HG02840 (cell line): Measurements from ENCODE around the gene LENG9.
"Not testable (repeated sequence)": the region's sequence is repeated elsewhere in the genome, so short reads cannot be mapped to it uniquely, and the experiment has no call there.

Source experiments
- ATAC-seq: cut with Tn5 transposase; IDR thresholded peaks from one replicate; pipeline ENCODE4 v1.9.1; 2021; ENCODE audit warnings: mild to moderate bottlenecking, moderate library complexity, moderate number of reproducible peaks; ENCODE audit not compliant: unreplicated experiment, low FRiP score

LENG9 gene

DNA sequence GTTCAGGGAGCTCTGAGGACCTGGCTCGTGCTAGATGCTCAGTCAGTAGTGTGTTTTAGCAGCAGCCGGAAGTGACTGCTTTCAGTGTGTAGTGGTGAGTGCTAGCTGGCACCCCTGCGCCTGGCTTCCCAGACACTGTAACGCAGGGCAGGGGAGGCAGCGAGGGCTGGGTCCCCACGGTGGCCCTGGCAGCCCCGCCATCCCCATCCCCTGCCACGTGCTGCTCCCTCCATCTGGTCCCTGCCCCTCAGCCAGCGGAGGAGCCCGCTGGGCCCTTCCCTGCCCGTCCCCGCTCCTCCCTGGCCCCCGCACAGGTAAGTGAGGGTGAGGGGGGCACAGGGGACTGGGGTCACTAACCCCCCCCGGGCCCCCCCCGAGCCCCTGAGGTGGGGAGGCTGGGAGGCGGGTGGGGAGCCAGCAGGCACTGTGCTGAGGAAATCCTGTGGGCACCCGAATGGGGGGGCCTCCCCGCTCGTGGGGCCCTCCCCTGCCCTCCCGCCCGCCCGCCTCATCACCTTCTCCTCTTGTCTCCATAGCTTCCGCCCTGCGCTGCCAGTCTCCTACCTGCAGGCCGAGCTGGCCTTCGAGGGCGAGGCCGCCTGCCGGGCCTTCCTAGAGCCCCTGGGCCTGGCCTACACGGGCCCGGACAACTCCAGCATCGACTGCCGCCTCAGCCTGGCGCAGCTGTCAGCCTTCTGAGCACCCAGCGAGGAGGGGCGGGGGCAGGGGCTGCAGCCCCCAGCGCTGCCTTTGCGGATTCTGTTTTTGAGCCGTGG is 3.2 kb downstream of the LENG9 start:
- no peak for ATAC-seq

DNA sequence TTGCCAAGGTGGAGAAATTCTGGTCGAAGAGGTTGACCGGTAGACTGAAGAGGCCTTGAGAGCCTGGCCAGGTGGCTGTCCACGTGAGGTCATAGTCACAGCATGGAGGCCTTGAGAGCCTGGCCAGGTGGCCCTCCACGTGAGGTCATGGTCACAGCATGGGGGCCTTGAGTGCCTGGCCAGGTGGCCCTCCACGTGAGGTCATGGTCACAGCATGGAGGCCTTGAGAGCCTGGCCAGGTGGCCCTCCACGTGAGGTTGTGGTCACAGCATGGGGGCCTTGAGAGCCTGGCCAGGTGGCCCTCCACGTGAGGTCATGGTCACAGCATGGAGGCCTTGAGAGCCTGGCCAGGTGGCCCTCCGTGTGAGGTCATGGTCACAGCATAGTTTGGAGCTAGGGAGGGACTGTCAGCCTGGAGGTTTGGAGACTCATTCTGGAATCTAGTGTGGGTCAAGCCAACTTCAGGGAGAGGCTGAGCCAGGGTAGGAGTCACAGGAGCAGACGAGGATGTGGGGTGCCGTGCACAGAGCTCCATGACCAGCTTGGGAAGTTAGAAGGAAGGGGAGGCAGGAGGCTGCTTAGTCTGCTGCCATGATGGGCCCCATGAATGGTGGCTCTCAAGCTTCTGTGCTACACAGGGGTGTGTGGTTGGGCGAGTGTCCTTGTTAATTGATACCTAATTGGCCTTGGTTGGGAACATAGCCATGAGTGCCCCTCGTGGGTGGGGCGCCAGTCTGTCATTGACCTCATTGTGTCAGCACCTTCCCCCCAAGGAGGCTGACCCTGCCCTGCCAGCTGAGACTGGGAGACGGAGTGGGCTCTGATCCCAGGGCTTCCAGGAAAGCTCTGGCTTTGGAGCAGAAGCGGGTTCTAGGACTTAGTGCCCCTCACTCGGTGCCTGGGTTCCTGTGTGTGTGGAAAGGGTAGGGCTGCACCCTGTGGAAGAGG is 4.0 kb downstream of the LENG9 start:
- ATAC-seq: no peak

DNA sequence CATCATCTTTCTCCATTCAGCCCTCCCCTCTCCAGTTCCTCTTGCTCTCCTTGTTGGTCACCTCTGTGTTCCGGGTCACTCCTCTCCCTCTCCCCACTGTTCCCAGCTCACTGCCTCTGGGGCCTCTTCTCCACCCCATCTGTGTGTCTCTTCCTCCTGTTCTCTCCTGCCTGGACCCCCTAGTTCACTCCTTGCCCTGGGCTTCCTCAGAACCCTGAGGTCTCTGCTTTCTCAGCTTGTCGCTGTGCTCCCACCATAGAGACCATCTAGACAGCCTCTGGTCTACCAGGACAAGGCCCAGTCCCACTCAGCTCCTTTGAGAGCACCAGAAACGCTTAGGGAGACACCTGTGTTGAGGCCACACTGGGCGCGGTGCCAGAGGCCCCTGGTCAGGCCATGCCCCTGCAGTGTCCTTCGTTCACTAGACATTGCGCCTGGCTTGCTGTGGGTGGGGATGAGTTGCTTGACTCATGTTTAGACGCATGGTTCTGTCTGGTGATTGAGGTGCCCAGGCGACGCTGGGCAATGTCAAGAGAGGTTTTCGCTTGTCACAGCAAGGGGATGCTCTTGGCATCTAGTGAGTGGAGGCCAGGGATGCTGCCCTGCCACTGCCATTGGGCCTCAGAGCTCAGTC is 4.8 kb downstream of the LENG9 start:
- no peak for ATAC-seq

- no peak for ATAC-seq
Observed at GRCh38 chr19:54457773-54458647, 5.6 kb downstream of the LENG9 start.

- no peak for ATAC-seq
Observed at GRCh38 chr19:54456423-54457373, 6.9 kb downstream of the LENG9 start.

GRCh38 chr19:54455786-54456422 is 7.7 kb downstream of the LENG9 start:
- ATAC-seq: no peak

DNA sequence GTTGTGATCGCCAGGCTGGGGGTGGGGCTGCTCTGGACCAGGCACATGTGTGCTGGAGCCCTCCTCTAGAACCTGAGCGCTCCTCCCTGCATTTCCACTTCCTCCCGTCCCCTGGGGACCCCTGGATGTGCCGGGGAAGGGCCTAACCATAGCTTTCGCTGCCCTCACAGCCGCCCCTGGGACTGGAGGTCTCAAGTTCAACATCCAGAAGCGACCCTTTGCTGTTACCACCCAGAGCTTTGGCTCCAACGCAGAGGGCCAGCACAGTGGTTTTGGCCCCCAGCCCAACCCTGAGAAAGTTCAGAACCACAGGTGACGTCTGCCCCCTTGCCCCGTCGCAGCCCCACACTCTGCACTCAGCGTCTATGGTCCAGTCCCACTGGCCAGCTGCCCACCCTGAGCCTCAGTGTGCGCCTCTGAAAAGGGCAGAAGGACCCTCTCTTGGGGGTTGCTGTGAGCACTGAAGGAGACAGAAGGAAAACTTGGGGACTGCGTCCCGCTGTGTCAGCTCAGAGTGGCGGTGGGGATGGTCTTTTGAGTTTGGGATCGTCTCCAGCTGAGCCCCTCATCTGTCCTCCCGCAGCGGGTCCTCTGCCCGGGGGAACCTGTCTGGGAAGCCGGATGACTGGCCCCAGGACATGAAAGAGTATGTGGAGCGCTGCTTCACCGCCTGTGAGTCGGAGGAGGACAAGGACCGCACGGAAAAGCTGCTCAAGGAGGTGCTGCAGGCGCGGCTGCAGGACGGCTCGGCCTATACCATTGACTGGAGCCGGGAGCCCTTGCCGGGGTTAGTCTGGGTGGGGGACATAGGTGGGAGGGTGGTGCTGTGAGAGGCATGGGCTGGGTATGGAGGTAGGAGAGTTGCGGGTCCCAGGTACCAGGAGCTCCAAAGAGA is 8.6 kb downstream of the LENG9 start:
- no peak for ATAC-seq

GRCh38 chr19:54453921-54454780 is 9.4 kb downstream of the LENG9 start:
- ATAC-seq: no peak

DNA sequence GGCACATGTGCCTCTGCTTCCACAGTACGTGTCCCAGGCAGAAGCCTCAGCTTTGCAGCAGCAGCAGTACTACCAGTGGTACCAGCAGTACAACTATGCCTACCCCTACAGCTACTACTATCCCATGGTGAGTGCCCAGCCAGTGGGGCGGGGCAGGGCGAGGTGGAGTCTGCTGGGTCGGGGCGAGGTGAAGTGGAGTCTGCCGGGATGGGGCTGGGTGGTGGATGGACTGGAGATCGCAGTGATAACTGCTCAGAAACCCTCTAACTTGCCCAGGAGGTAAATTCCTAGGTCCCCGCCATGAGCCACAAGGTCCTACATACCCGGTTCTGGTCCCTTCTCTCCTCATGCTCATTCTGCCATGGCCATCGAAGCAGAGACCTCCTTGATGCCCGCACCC is 11.0 kb downstream of the LENG9 start:
- ATAC-seq: no peak

DNA sequence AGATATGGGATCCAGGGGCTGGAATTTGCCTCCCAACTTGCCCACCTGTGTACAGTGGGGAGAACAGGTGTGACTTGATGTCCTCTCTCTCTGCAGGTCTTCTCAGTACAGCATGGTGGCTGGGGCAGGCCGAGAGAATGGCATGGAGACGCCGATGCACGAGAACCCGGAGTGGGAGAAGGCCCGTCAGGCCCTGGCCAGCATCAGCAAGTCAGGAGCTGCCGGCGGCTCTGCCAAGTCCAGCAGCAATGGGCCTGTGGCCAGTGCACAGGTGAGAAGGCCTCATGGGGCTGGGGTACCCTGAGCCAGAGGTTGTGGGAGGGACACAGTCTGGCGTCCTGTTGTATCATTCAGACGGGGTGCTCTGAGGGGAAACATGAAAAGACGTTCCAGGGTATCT is 11.6 kb downstream of the LENG9 start:
- no peak for ATAC-seq

GRCh38 chr19:54451331-54451871 is 12.2 kb downstream of the LENG9 start:
- ATAC-seq: no peak

- ATAC-seq: no peak
Observed at GRCh38 chr19:54449701-54450069, 13.9 kb downstream of the LENG9 start.

GRCh38 chr19:54448774-54449700 is 14.5 kb downstream of the LENG9 start, which contains the start of gene LENG8:
Gene LENG8 (plus strand): TSS chr19:54449199. CDS start chr19:54451345, 2,146 bp downstream.
- ATAC-seq: peak; percentile 87

DNA sequence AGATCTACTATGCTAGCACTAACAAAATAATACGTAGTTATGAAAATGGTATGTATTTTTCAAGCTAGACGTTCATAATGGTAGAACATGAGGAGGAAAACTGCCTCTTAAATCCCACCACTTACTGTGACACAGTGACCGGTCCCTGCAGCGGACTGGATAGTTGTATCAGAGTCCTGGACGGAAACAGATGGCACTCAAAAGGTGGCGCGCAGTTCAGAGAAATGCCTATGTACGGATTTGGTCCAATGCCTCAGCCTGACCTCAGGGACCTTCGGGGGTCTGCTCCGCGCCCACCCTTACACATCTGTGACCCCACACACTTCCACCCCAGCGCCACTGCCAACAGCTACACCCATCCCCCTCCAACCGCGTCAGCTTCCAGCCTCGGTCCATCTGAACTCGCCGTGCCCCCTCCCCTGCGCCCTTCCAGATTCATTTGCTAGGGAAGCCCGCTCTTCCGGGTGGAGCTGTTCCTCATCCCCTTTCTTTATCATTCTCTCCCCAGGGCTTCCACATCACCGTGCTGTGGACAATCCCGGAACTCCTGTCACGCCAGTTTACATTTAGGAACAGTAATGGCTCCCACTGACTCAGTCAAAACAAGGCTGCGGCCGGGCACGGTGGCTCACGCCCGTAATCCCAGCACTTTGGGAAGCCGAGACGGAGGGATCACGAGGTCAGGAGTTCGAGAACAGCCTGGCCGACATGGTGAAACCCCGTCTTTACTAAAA is 15.4 kb downstream of the LENG9 start:
- no peak for ATAC-seq

DNA sequence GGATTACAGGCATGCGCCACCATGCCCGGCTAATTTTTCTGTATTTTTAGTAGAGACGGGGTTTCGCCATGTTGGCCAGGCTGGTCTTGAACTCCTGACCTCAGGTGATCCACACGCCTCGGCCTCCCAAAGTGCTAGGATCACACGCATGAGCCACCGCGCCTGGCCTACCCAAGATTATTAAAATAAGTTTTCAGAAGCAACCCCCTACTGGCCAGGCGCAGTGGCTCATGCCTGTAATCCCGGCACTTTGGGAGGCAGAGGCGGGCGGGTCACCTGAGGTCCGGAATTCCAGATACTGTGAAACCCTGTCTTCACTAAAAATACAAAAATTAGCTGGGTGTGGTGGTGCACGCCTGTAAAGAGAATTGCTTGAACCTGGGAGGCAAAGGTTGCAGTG is 17.2 kb downstream of the LENG9 start:
- ATAC-seq: not testable (repeated sequence)
